HG03139 (cell line): ENCODE measurements around the gene LTBP4.

ENCODE experiments used
- ATAC-seq: cut with Tn5 transposase; IDR thresholded peaks from one replicate; pipeline ENCODE4 v1.9.1; 2021; ENCODE audit not compliant: unreplicated experiment

LTBP4 gene

GRCh38 chr19:40662925-40663694 lies 61.9 kb downstream of the LTBP4 start:
- peak; percentile 72 for ATAC-seq

GRCh38 chr19:40663695-40664692 lies 62.8 kb downstream of the LTBP4 start:
- ATAC-seq: no peak

DNA sequence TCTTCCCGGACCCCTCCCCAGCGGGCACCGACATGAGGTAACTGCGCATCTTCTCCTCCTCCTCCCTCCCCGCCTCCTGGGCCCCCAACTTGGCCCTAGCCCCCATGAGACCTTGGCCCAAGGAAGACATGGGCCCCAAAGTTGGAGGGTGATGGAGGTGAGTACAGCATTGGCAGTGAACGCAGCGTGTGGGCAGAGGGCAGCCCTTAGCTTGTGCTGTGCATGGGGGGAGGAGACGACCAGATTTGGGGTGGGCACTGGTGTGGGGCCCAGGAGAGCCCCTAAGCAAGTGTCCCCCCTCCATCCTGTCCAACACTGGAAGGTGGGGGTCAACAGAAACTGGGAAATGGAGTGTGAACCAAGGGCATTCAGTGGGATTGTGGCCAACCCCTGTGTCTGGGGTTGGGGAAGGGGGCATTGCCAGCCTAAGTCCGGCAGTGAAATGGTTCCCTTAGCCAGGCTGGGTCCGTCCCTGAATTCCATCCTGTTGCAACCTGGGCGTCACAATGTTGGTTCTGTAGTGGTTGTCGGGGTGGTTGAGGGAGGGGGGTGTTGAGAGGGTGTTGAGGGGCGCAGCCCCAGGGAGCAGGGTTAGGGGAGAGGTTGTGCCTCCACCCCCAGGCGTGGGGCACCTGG lies 65.8 kb downstream of the LTBP4 start:
- ATAC-seq: no peak

- ATAC-seq: no peak
Measured at GRCh38 chr19:40667602-40668001, 66.4 kb downstream of the LTBP4 start.

DNA sequence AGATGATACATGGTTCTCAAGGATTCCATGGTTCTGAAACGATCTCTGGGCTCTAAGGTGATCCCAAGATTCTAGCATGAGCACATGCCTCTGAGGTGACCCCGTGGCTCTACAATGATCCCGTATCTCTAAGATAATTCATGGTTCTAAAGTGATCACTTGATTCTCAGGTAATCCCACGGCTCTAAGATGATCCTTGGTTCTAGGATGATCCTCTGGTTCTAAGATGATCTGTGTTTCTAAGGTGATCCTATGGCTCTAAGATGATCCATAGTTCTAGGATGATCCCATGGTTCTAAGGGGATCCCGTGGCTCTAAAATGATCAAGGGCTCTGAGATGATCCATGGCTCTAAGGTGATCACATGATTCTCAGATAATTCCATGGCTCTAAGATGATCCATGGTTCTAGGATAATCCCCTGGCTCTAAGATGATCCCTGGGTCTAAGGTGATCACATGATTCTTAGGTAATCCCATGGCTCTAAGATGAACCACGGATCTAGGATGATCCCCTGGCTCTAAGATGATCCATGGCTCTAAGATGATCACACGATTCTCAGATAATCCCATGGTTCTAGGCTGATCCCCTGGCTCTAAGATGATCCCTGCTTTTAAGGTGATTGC lies 67.9 kb downstream of the LTBP4 start:
- no peak for ATAC-seq

GRCh38 chr19:40671404-40671803 lies 70.2 kb downstream of the LTBP4 start:
- no peak for ATAC-seq

GRCh38 chr19:40672038-40672437 lies 70.9 kb downstream of the LTBP4 start:
- no peak for ATAC-seq

- no peak for ATAC-seq
Measured at GRCh38 chr19:40672573-40673299, 71.6 kb downstream of the LTBP4 start.

GRCh38 chr19:40673397-40673796 lies 72.2 kb downstream of the LTBP4 start:
- ATAC-seq: no peak

- ATAC-seq: no peak
Measured at GRCh38 chr19:40674291-40674690, 73.1 kb downstream of the LTBP4 start.

- no peak for ATAC-seq
Measured at GRCh38 chr19:40677156-40677555, 76.0 kb downstream of the LTBP4 start.
